T-cell (primary cell): ENCODE measurements around the gene SSH3. TPM values are rescaled to one million over a fixed set of nuclear protein-coding genes. Genes with fewer than 3 reads are reported as not detected.

Source experiments
- ATAC-seq, 4 experiments: fragments of 200-7000 bp in 3 of 4; fragments of 150-1000 bp in 1 of 4; cut with Tn5 transposase; replicated peaks in 1 of 4; 1 replicate in 3 of 4; 2 replicates in 1 of 4; pipeline ENCODE4 v1.10.0; 2021; ENCODE audit warnings: moderate library complexity in 3 of 4, mild to moderate bottlenecking in 2 of 4, moderate number of reproducible peaks in 1 of 4
- CTCF ChIA-PET, 2 donors: fragments of 300-600 bp; sonication (Branson Sonifier 250); formaldehyde crosslinking; loops; one replicate each; lab custom pipeline; 2022; ENCODE audit warnings: antibody characterized with exemption in 2 of 2; lab: Charles Lee
- POLR2A ChIA-PET, 2 donors: fragments of 300-600 bp; sonication (Branson Sonifier 250); formaldehyde crosslinking; loops; one replicate each; lab custom pipeline; 2022; ENCODE audit warnings: antibody characterized with exemption in 2 of 2; lab: Charles Lee
- DNase-seq, 35 experiments: peaks; one replicate each; pipeline versions ENCODE4 v3.0.0 to v3.0.0-alpha.2; 2013 to 2023
- H3K27ac ChIP-seq: one replicate; pipeline ENCODE4 v1.5.1; 2013; ENCODE audit warnings: low read length
- H3K27me3 ChIP-seq, 2 experiments: replicated peaks in 1 of 2; 1 replicate in 1 of 2; 2 replicates in 1 of 2; pipeline versions ENCODE4 v1.6.1 to v1.7.0; 2013; ENCODE audit warnings: low read length in 1 of 2, mixed read lengths in 1 of 2; ENCODE audit not compliant: control insufficient read depth in 2 of 2, insufficient read depth in 2 of 2; ENCODE audit errors: extremely low read depth in 1 of 2
- H3K36me3 ChIP-seq, 2 donors: 1 replicate in 1 of 2; 2 replicates in 1 of 2; pipeline versions ENCODE4 v1.6.1 to v1.7.0; 2013; ENCODE audit warnings: low read length in 1 of 2; ENCODE audit not compliant: control insufficient read depth in 2 of 2, insufficient read depth in 1 of 2; ENCODE audit errors: extremely low read depth in 1 of 2
- H3K4me1 ChIP-seq, 2 experiments: 1 replicate in 1 of 2; 2 replicates in 1 of 2; pipeline versions ENCODE4 v1.6.1 to v1.7.0; 2013; ENCODE audit warnings: low read length in 2 of 2, mixed read lengths in 1 of 2; ENCODE audit not compliant: insufficient read depth in 2 of 2, control insufficient read depth in 1 of 2; ENCODE audit errors: extremely low read depth in 1 of 2
- H3K4me3 ChIP-seq, 2 donors: 1 replicate in 1 of 2; 2 replicates in 1 of 2; pipeline versions ENCODE4 v1.5.1 to v1.7.0; 2013; ENCODE audit warnings: mild to moderate bottlenecking in 2 of 2, low read length in 1 of 2, moderate library complexity in 1 of 2; ENCODE audit not compliant: control insufficient read depth in 1 of 2; ENCODE audit errors: extremely low read depth in 1 of 2
- H3K9me3 ChIP-seq: 2 replicates; pipeline ENCODE4 v1.7.0; 2013
- H3K27ac Mint-ChIP-seq, 2 donors: one replicate each; pipeline ENCODE4 v1.8.0; 2020 to 2021; ENCODE audit warnings: mild to moderate bottlenecking in 2 of 2, mixed read lengths in 2 of 2
- H3K27me3 Mint-ChIP-seq, 2 donors: one replicate each; pipeline ENCODE4 v1.8.0; 2021 to 2022; ENCODE audit warnings: mixed read lengths in 2 of 2
- H3K36me3 Mint-ChIP-seq: one replicate; pipeline ENCODE4 v1.8.0; 2021; ENCODE audit warnings: mixed read lengths
- H3K4me1 Mint-ChIP-seq, 3 donors: one replicate each; pipeline ENCODE4 v1.8.0; 2020 to 2022; ENCODE audit warnings: mixed read lengths in 3 of 3, mild to moderate bottlenecking in 1 of 3
- H3K4me3 Mint-ChIP-seq, 3 donors: one replicate each; pipeline ENCODE4 v1.8.0; 2020 to 2022; ENCODE audit warnings: mild to moderate bottlenecking in 3 of 3, mixed read lengths in 3 of 3, moderate library complexity in 3 of 3
- H3K9me3 Mint-ChIP-seq, 3 donors: one replicate each; pipeline ENCODE4 v1.8.0; 2020 to 2022; ENCODE audit warnings: mixed read lengths in 3 of 3
- WGBS: methylation state at CpG from one replicate; pipeline ENCODE4 v1.1.5; 2013; ENCODE audit warnings: missing lambda C conversion rate; ENCODE audit not compliant: insufficient coverage; 5-methylcytosine and 5-hydroxymethylcytosine counted together
- total RNA-seq, 35 experiments: library from RNA in 6 of 35; stranded (reverse) in 6 of 35; fragments of 120-200 nt in 1 of 35; gene quantifications; one replicate each; pipeline versions ENCODE4 v1.2.1 to v1.2.4 and lab custom pipeline; 2013 to 2026

The SSH3 gene
- total RNA-seq, 5 donors from 2014 or later (not counting 1 experiment from before 2014, with no cell fraction given): 11.5 to 30.9 (median 26.7) TPM

DNA sequence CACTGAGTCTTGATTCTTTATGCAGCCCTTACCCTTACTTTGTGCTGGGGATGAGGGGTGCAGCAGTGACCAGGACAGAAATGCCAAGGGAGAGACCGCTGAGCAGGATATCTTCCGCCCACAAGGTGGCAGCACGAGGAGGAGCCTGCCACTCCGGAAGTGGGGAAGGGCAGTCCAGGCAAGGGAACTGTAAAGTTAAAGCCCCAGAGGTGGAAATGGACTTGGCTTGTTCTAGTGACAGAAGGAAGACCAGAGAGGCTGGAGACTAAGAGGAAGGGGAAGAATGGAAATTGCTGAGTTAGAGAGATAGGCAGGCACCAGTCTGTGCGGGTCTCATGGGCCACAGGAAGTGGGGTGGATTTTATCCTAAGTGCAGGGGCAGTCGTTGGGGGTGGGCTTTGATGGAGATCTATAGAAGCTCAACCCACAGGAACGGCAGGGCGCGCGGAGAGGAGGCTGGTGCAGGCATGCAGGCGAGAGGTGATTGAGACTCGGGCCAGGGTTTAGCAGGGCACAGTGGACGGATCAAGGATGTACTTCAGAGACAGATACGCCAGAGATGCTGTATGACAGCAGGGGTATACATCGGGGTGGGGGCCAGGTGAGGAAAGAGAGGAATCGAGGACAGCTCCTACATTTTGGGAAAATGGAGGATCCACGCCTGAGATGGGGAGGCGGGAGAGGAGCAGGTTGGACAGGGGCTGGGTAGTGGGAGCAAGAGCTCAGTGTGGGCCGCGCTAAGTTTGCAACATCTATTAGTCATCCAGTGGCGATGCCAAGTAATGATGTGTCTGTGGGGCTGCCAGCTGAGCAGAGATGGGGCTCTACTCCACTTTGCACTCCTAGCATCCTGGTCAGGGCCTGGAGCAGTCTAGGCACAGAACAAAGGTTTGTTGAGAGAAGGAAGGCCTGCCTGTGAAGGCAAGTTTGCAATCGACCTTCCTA, 40.3 kb upstream of the SSH3 start:
- H3K27ac ChIP-seq: no peak overlapping the region
- H3K4me3 ChIP-seq: peak overlapping the region in 1 of 2 donors; percentile 10
- WGBS: 42% methylated on average over 20 of the region's 22 CpGs
- peak; percentile 37 to 39 (median 38) for ATAC-seq
- DNase-seq: peak in 33 of 35 experiments; percentile 44 to 83 (median 62)
- peak overlapping the region; percentile 52 to 67 (median 53) for H3K4me3 Mint-ChIP-seq
- H3K4me1 ChIP-seq: peaks cover 10 to 54% of the 10 kb centered on the region in 2 experiments
- ChIA-PET POLR2A (interaction anchor here (0.6 to 0.9 kb wide), 2 partner anchors 28 to 60 kb away, joined by 6 to 7 read pairs; no protein-coding TSS in a partner anchor), CTCF (interaction anchor here (0.6 to 4.2 kb wide), 11 partner anchors 8 to 305 kb away, joined by 3 to 20 read pairs (median 4); partner anchors contain the start of genes PC (in 1 of the 2) and POLD4 (in 1 of the 2))
- no peaks in the 10 kb centered on the region for H3K9me3 Mint-ChIP-seq
- H3K27me3 Mint-ChIP-seq: peaks cover 0 to 4% of the 10 kb centered on the region in 2 donors
- H3K4me1 Mint-ChIP-seq: peaks cover 35 to 58% (median 38%) of the 10 kb centered on the region in 3 donors
- peaks cover 0 to 13% of the 10 kb centered on the region in 2 experiments for H3K27me3 ChIP-seq
- no peaks in the 10 kb centered on the region for H3K9me3 ChIP-seq
- peak overlapping the region; percentile 64 to 65 for H3K27ac Mint-ChIP-seq
- H3K36me3 Mint-ChIP-seq: peaks cover 8% of the 10 kb centered on the region
- H3K36me3 ChIP-seq: peaks cover 0 to 5% of the 10 kb centered on the region in 2 donors

DNA sequence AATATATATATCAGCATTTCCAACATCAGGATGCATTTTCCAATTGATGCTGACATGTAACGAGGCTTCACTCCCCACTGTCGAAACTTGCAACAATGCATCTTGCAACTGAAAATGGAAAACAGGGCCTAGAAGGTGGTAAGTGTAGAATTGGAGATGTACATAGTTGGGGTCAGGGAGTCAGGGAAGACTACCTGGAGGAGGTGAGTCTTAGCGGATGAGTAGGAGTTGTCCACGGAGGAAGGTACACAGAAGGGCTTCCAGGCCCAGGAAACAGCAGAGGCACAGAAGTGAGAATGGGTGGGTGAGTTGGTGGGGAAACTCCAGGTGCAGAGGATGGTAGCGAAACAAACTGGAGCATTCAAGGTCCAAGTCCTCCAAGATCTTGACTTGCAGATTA, 39.1 kb upstream of the SSH3 start:
- 75% methylated on average over 2 of the region's 5 CpGs for WGBS
- H3K27ac Mint-ChIP-seq: peak overlapping the region in 1 of 2 donors; percentile 37
- H3K27me3 Mint-ChIP-seq: peaks cover 0 to 4% of the 10 kb centered on the region in 2 donors
- H3K4me3 Mint-ChIP-seq: peak overlapping the region; percentile 64 to 99 (median 72)
- peaks cover 16% of the 10 kb centered on the region for H3K36me3 Mint-ChIP-seq
- ChIA-PET POLR2A (no interaction called here), CTCF (interaction anchor here in 1 of 2 donors (1.0 to 4.2 kb wide), 2 partner anchors 24 to 53 kb away, joined by 3 to 20 read pairs; no protein-coding TSS in a partner anchor)
- H3K27ac ChIP-seq: no peak overlapping the region
- no peaks in the 10 kb centered on the region for H3K9me3 Mint-ChIP-seq
- ATAC-seq (no peak), DNase-seq (no peak)
- H3K36me3 ChIP-seq: peaks cover 0 to 18% of the 10 kb centered on the region in 2 donors
- H3K4me1 Mint-ChIP-seq: peaks cover 43 to 64% (median 47%) of the 10 kb centered on the region in 3 donors
- H3K9me3 ChIP-seq: no peaks in the 10 kb centered on the region
- H3K4me3 ChIP-seq: no peak overlapping the region
- peaks cover 0 to 13% of the 10 kb centered on the region in 2 experiments for H3K27me3 ChIP-seq
- peaks cover 19 to 64% of the 10 kb centered on the region in 2 experiments for H3K4me1 ChIP-seq

DNA sequence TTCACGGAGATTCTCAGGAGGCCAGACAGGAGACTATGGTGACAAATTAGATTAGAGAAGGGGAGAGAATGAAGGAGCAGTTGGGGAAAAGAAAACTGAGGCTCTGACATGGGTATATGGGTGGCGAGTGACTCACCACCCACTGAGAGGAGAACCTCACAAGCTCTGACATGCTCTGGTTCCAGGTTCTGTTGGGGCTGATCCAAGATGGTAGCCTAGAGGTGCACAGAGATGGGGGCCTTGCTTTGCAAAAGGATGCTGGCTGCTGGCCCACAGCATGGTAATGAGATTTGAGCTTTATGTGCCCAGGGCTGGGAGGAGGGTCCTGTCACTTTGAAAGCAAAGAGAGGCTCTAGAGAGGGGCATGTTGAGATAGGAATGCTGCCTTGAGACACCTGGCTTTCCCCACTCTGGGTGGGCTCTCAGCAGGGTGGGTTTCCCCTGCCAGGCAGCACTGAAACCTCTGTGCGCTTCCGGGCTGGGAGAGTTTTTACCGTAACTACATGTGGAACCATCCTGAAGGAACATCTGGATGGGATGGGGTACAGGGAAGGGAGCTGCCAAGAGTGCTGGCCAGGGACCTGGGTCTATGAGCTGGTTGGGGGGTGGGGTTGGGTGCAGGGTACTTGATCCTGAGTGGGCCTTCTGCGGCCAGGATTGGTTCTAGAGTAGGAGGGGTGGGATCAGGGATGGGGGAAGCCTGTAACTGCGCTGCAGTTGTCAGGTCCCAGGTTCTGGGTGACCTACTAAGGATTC, 38.3 kb upstream of the SSH3 start:
- no peak overlapping the region for H3K27ac ChIP-seq

DNA sequence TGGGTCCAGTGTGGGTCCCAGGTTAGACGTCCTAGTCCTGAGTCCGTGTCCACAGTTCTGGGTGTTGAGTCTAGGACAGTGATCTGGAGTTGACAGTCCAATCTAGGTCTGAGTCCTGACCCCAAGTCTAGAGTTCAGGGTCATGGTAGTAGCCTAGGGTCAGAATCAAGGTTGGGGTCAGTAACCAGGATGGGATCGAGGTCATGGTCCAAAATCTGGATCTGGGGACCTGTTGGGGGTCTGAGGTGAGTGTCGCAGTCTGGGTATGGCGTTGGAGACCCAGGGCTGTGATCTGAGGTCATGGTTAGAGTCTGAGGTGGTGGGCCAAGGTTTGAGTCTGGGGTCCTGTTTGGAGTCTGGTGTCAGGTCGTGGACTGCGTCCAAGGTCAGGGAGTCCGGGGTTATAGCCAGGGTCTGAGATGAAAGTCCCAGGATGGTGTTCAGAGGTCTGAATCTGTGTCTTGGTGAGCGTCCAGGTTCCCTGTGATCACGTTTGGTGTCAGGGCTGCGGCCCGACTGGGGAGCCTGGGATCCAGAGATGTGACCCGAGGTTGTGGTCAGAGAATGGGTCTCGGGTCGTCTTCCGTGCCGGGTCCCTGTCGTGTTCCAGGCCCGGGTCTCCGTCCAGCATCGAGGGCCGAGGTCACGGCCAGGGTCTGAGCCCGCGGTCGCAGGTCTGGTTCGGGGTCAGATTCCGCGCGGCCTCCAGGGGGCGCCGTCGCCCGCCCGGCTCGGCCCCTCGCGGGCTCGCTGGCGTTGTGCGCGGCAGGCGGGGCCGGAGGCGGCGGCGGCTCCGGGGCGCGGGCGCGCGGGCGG, 37.5 kb upstream of the SSH3 start:
- Histone ChIP-seq H3K4me3 (no peak overlapping the region), H3K36me3 (peaks cover 0 to 26% of the 10 kb centered on the region in 2 donors), H3K9me3 (no peaks in the 10 kb centered on the region), H3K27ac (peak overlapping the region; percentile 66), H3K27me3 (peaks cover 0 to 13% of the 10 kb centered on the region in 2 experiments), H3K4me1 (peaks cover 30 to 79% of the 10 kb centered on the region in 2 experiments)
- WGBS: 13% methylated on average over 53 of the region's 54 CpGs
- Mint-ChIP-seq H3K9me3 (no peaks in the 10 kb centered on the region), H3K27me3 (peaks cover 0 to 4% of the 10 kb centered on the region in 2 donors), H3K27ac (peak overlapping the region; percentile 88 to 89), H3K4me3 (peak overlapping the region; percentile 77 to 99 (median 80)), H3K4me1 (peaks cover 55 to 73% (median 59%) of the 10 kb centered on the region in 3 donors), H3K36me3 (peaks cover 24% of the 10 kb centered on the region)
- ATAC-seq (peak; percentile 59 to 70 (median 62)), DNase-seq (peak; percentile 40 to 90 (median 65))
- ChIA-PET POLR2A (interaction anchor here in 1 of 2 donors (0.7 kb wide), 1 partner anchor 23 kb away, joined by 3 read pairs; the partner anchor contains the start of gene ANKRD13D), CTCF (interaction anchor here (0.6 to 4.2 kb wide), 7 partner anchors 26 to 117 kb away, joined by 3 to 20 read pairs (median 3); no protein-coding TSS in a partner anchor)

More for the DNA sequence above, 38.3 kb upstream of the SSH3 start:
- Mint-ChIP-seq H3K4me1 (peaks cover 47 to 69% (median 53%) of the 10 kb centered on the region in 3 donors), H3K27ac (peak overlapping the region; percentile 88 to 89), H3K4me3 (peak overlapping the region; percentile 77 to 99 (median 80)), H3K9me3 (no peaks in the 10 kb centered on the region), H3K36me3 (peaks cover 17% of the 10 kb centered on the region), H3K27me3 (peaks cover 0 to 4% of the 10 kb centered on the region in 2 donors)
- Histone ChIP-seq H3K9me3 (no peaks in the 10 kb centered on the region), H3K4me3 (no peak overlapping the region), H3K27me3 (peaks cover 0 to 13% of the 10 kb centered on the region in 2 experiments), H3K4me1 (peaks cover 26 to 71% of the 10 kb centered on the region in 2 experiments), H3K36me3 (peaks cover 0 to 25% of the 10 kb centered on the region in 2 donors)
- no peak for ATAC-seq
- POLR2A ChIA-PET: no interaction called here
- no peak for DNase-seq
- CTCF ChIA-PET: interaction anchor here (0.9 to 4.2 kb wide), 3 partner anchors 52 to 118 kb away, joined by 3 to 20 read pairs (median 3); no protein-coding TSS in a partner anchor
- WGBS: 89% methylated on average over 4 of the region's 7 CpGs

DNA sequence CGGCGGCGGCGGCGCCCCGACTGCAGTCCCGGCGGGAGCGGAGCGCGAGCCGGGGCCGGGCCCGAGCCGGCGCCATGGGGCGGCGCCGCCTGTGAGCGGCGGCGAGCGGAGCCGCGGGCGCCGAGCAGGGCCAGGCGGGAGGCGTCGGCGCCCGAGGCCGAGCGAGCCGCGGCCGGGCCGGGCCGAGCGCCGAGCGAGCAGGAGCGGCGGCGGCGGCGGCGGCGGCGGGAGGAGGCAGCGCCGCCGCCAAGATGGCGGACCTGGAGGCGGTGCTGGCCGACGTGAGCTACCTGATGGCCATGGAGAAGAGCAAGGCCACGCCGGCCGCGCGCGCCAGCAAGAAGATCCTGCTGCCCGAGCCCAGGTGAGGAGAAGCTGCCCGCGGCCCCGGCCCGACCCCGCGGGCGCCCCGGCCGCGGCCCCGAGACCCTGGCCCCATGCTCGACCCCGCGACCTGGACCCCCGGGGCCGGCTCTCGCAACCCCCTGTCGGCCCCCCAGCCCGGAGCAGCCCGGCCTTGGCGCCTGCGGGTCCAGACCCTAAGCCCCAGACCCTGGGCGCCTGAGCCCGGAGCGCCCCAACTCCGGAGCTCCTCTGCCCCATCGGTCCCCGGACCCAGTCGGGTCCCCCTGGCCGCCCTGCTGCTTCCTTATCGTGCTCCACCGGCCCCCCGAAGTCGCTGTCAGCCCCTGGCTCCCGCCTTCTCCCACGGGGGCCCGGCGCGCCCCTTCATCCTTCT, 36.7 kb upstream of the SSH3 start, which contains the start of gene GRK2:
Gene GRK2 (plus strand): TSS at position 25 of the 739 bp plus-strand sequence. CDS start 227 bp downstream, at position 252.
- Histone ChIP-seq H3K27me3 (peaks cover 0 to 8% of the 10 kb centered on the region in 2 experiments), H3K9me3 (no peaks in the 10 kb centered on the region), H3K4me1 (peaks cover 35 to 80% of the 10 kb centered on the region in 2 experiments), H3K36me3 (peaks cover 0 to 26% of the 10 kb centered on the region in 2 donors), H3K4me3 (peak within 1 kb of the TSS; percentile 87 to 88), H3K27ac (peak within 1 kb of the TSS; percentile 86)
- DNase-seq (peak in 10 of 35 experiments; percentile 27 to 77 (median 46)), ATAC-seq (peak; percentile 34 to 49 (median 44))
- ChIA-PET POLR2A (interaction anchor here in 1 of 2 donors (0.7 kb wide), 1 partner anchor 23 kb away, joined by 3 read pairs; the partner anchor contains the start of gene ANKRD13D), CTCF (interaction anchor here (0.6 to 3.1 kb wide), 4 partner anchors 27 to 62 kb away, joined by 3 to 7 read pairs (median 4); no protein-coding TSS in a partner anchor)
- peaks cover 27% of the 10 kb centered on the region for H3K36me3 Mint-ChIP-seq
- no peaks in the 10 kb centered on the region for H3K9me3 Mint-ChIP-seq
- WGBS: under 1% methylated on average over 103 of the region's 103 CpGs
- H3K27me3 Mint-ChIP-seq: peaks cover 0 to 4% of the 10 kb centered on the region in 2 donors
- peak within 1 kb of the TSS; percentile 97 to 98 for H3K27ac Mint-ChIP-seq
- H3K4me1 Mint-ChIP-seq: peaks cover 63 to 77% (median 64%) of the 10 kb centered on the region in 3 donors
- H3K4me3 Mint-ChIP-seq: peak within 1 kb of the TSS; percentile 96 to 99 (median 98)
